K562 (cell line): Measurements from ENCODE around the gene PACS2. TPM values are rescaled to one million over a fixed set of nuclear protein-coding genes. Genes with fewer than 3 reads are reported as not detected.

Experiments
- ATAC-seq: fragments of 200-7000 bp; cut with Tn5 transposase; 3 replicates; pipeline ENCODE4 v1.9.1; 2020; ENCODE audit warnings: moderate library complexity
- BruUV-seq: library from RNA; stranded (reverse); fragments of 400-500 nt; replicated peaks from 2 replicates; lab custom pipeline; 2021; lab: Mats Ljungman, UMichigan
- CTCF ChIA-PET: fragments of 300-600 bp; formaldehyde crosslinking; extraction: SDS; loops from one replicate; lab custom pipeline; 2021; ENCODE audit warnings: low intra/inter-chr PET ratio; lab: Yijun Ruan, JAX
- POLR2A ChIA-PET: fragments of 300-600, 350-650 bp; sonication (Branson Sonifier 250); formaldehyde crosslinking; extraction: SDS; loops from one replicate; lab custom pipeline; 2021; ENCODE audit warnings: antibody characterized with exemption, inconsistent platforms; lab: Yijun Ruan, JAX
- DNase-seq, 4 experiments: peaks; one replicate each; pipeline versions ENCODE4 v3.0.0 to v3.0.0-alpha.2; 2011 to 2018; ENCODE audit warnings: low spot score in 3 of 4, mixed read lengths in 3 of 4; ENCODE audit errors: extremely low read depth in 1 of 4
- FAIRE-seq: peaks from 2 replicates; lab custom pipeline; 2011; peaks lifted over from hg19 to GRCh38; lab: Jason Lieb, UNC
- H2AFZ ChIP-seq: 2 replicates; pipeline ENCODE4 v1.6.0; 2011; ENCODE audit warnings: low read depth, low read length, control low read depth, inconsistent platforms
- H3K27ac ChIP-seq: fragments of 200-600 bp; 3 replicates; pipeline ENCODE4 v1.8.0; 2011; ENCODE audit warnings: low read depth, mild to moderate bottlenecking, control low read depth, inconsistent platforms, low read length, moderate library complexity, mixed read lengths; ENCODE audit errors: extremely low read depth
- H3K27me3 ChIP-seq, 2 experiments: fragments of 300-600 bp in 1 of 2; 2 replicates in 1 of 2; 3 replicates in 1 of 2; pipeline versions ENCODE4 v1.6.0 to v1.8.0; 2011; ENCODE audit warnings: inconsistent platforms in 2 of 2, low read length in 2 of 2, mild to moderate bottlenecking in 1 of 2, mixed read lengths in 1 of 2, moderate library complexity in 1 of 2; ENCODE audit not compliant: control insufficient read depth in 2 of 2, insufficient read depth in 2 of 2
- H3K36me3 ChIP-seq: fragments of 300-600 bp; 3 replicates; pipeline ENCODE4 v1.8.0; 2011; ENCODE audit warnings: mild to moderate bottlenecking, low read length, inconsistent platforms; ENCODE audit not compliant: control insufficient read depth, insufficient read depth
- H3K4me1 ChIP-seq, 2 experiments: fragments of 200-600 bp in 1 of 2; replicated peaks in 1 of 2; 2 replicates in 1 of 2; 3 replicates in 1 of 2; pipeline versions ENCODE4 v1.5.1 to v1.8.0; 2011; ENCODE audit warnings: inconsistent platforms in 2 of 2, low read length in 2 of 2, mild to moderate bottlenecking in 1 of 2, mixed read lengths in 1 of 2, moderate library complexity in 1 of 2; ENCODE audit not compliant: control insufficient read depth in 2 of 2, insufficient read depth in 2 of 2
- H3K4me2 ChIP-seq: 2 replicates; pipeline ENCODE4 v1.6.1; 2011; ENCODE audit warnings: low read length, control low read depth, inconsistent platforms, mixed read lengths; ENCODE audit not compliant: insufficient read depth
- H3K4me3 ChIP-seq: fragments of 200-600 bp; sonication (generic), shearing (Covaris generic); 2 replicates; pipeline ENCODE4 v1.5.1; 2016; ENCODE audit warnings: control low read depth, inconsistent platforms
- H3K79me2 ChIP-seq: fragments of 200-600 bp; 3 replicates; pipeline ENCODE4 v1.8.0; 2011; ENCODE audit warnings: low read length, inconsistent platforms; ENCODE audit not compliant: control insufficient read depth, insufficient read depth
- H3K9ac ChIP-seq, 2 experiments: 2 replicates each; pipeline versions ENCODE4 v1.6.0 to v1.6.1; 2011; ENCODE audit warnings: low read depth in 2 of 2, low read length in 2 of 2, control low read depth in 1 of 2, inconsistent platforms in 1 of 2, mild to moderate bottlenecking in 1 of 2, mixed read lengths in 1 of 2; ENCODE audit not compliant: insufficient read depth in 1 of 2
- H3K9me1 ChIP-seq: one replicate; pipeline ENCODE4 v1.6.0; 2011; ENCODE audit warnings: inconsistent platforms, mild to moderate bottlenecking, low read length, moderate library complexity; ENCODE audit not compliant: control insufficient read depth, insufficient read depth
- H3K9me3 ChIP-seq: replicated peaks from 2 replicates; pipeline ENCODE4 v1.5.1; 2011; ENCODE audit warnings: low read depth, low read length, inconsistent platforms; ENCODE audit not compliant: control insufficient read depth, insufficient read depth
- H4K20me1 ChIP-seq: replicated peaks from 2 replicates; pipeline ENCODE4 v1.6.1; 2011; ENCODE audit warnings: low read length, inconsistent platforms, mixed read lengths; ENCODE audit not compliant: control insufficient read depth, insufficient read depth
- C11orf30 ChIP-seq: fragments of 450-650 bp; IDR thresholded peaks from 2 replicates; pipeline ENCODE4 v1.6.1; 2016; ENCODE audit warnings: low read depth, mild to moderate bottlenecking
- CAMTA2 ChIP-seq: fragments of 250-450 bp; sonication (Bioruptor Pico); conservative IDR thresholded peaks from 2 replicates; pipeline ENCODE4 v1.5.1; 2022
- HNRNPL ChIP-seq: fragments of 200-400 bp; formaldehyde crosslinking; IDR thresholded peaks from 2 replicates; pipeline ENCODE4 v1.6.1; 2017; ENCODE audit warnings: low read depth, mild to moderate bottlenecking, low read length
- LEF1 ChIP-seq: fragments of 450-650 bp; IDR thresholded peaks from 2 replicates; pipeline ENCODE4 v1.6.1; 2016; ENCODE audit warnings: mild to moderate bottlenecking
- MAFF ChIP-seq: IDR thresholded peaks from 2 replicates; pipeline ENCODE4 v1.6.1; 2012; ENCODE audit warnings: low read length, improper control_type of control experiment
- POLR3A ChIP-seq: IDR thresholded peaks from 2 replicates; pipeline ENCODE4 v1.6.1; 2011; ENCODE audit warnings: borderline replicate concordance, mild to moderate bottlenecking, moderate library complexity; ENCODE audit not compliant: insufficient read length, insufficient read depth; ENCODE audit errors: extremely low read depth
- PTRF ChIP-seq: fragments of 450-650 bp; IDR thresholded peaks from 2 replicates; pipeline ENCODE4 v1.6.1; 2016; ENCODE audit warnings: mild to moderate bottlenecking, missing genetic modification characterization, missing compliant biosample characterization
- SRSF3 ChIP-seq: fragments of 200-400 bp; formaldehyde crosslinking; IDR thresholded peaks from 2 replicates; pipeline ENCODE4 v1.6.1; 2016; ENCODE audit warnings: mild to moderate bottlenecking, low read length, moderate library complexity; ENCODE audit not compliant: insufficient read depth
- ZFP30 ChIP-seq: fragments of 250-450 bp; sonication (Bioruptor Pico); IDR thresholded peaks from 2 replicates; pipeline ENCODE4 v1.8.0; 2022; ENCODE audit warnings: moderate library complexity, mild to moderate bottlenecking, inconsistent platforms, borderline replicate concordance
- ZNF75A ChIP-seq: fragments of 450-650 bp; formaldehyde crosslinking; IDR thresholded peaks from 2 replicates; pipeline ENCODE4 v1.4.0; 2020; ENCODE audit warnings: mild to moderate bottlenecking
- WGBS: fragments of 100-300 bp; shearing (Covaris generic); methylation state at CpG from one replicate; pipeline ENCODE4 v1.1.6; 2016; ENCODE audit warnings: low coverage, mixed read lengths; ENCODE audit not compliant: insufficient coverage; ENCODE audit errors: missing lambda C conversion rate; 5-methylcytosine and 5-hydroxymethylcytosine counted together
- in situ Hi-C: fragments of 300-500 bp; cut with MboI; formaldehyde crosslinking; loops from 4 replicates; pipeline ENCODE4 v1.15.0; 2018; ENCODE audit warnings: inconsistent platforms, mixed read lengths
- intact Hi-C: fragments of 100-400 bp; cut with micrococcal nuclease; formaldehyde crosslinking; loops from 2 replicates; pipeline ENCODE4 v1.14.2; 2022
- polyA plus RNA-seq, 8 experiments: library from polyadenylated mRNA; depleted of rRNA in 4 of 8; stranded (reverse) in 5 of 8; unstranded in 3 of 8; fragments of >200 nt; fragmentation: Nextera tagmentation in 2 of 8; fragmentation: Illumina TruSeq in 1 of 8; extraction: Ambion mirVana in 2 of 8; extraction: Trizol in 1 of 8; gene quantifications; 2 replicates each; pipeline versions ENCODE4 v1.2.1 to v1.2.3, GENCODE V29; 2011 to 2014; ENCODE audit warnings: inconsistent platforms in 1 of 8, missing spikeins in 1 of 8
- total RNA-seq, 7 experiments: library from RNA; depleted of rRNA in 6 of 7; stranded (reverse); fragments of >200 nt in 6 of 7; fragmentation: Illumina TruSeq in 2 of 7; extraction: Trizol in 2 of 7; gene quantifications; 2 replicates each; pipeline versions ENCODE4 v1.2.1 to v1.2.3, GENCODE V29; 2011 to 2021; ENCODE audit warnings: low replicate concordance in 1 of 7

The PACS2 gene
- total and polyA plus RNA-seq, 9 of the 15 experiments (the other 6 are each of a cell fraction or from before 2014, with no cell fraction given): 0.11 to 20.8 (median 9.9) TPM

DNA sequence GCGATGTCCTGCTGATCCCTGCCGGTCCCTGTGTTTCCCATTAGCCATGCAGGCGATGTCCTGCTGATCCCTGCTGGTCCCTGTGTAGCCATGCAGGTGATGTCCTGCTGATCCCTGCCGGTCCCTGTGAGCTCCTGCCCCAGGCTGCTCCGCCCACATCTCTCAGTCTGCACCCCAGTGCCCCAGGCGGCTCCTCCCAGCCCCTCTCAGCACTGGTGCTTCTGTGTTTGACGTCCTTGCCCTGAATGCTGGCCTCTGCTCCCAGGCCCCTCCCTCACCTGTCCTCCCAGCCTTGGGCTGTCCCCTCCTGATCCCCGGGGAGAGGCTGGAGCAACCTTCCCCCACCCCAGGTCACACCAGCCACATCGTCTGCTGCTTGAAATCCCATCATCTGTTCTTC, 42.4 kb downstream of the PACS2 start:
- 49% methylated on average over 5 of the region's 9 CpGs for WGBS
- Histone ChIP-seq H3K79me2 (no peaks in the 10 kb centered on the region), H3K4me2 (no peak overlapping the region), H3K9me3 (no peaks in the 10 kb centered on the region), H2AFZ (no peak overlapping the region), H3K4me1 (peaks cover 2 to 12% of the 10 kb centered on the region in 2 experiments; a peak in 4 of 5 replicates), H3K27ac (no peak overlapping the region), H3K27me3 (no peaks in the 10 kb centered on the region), H3K36me3 (no peaks in the 10 kb centered on the region), H3K9me1 (no peaks in the 10 kb centered on the region), H4K20me1 (no peaks in the 10 kb centered on the region), H3K4me3 (no peak overlapping the region), H3K9ac (no peak overlapping the region; a peak in 1 of 4 replicates)
- ATAC-seq: no peak
- BruUV-seq: no TSS peak
- intact Hi-C loops (no loop called here), in situ Hi-C loops (loop anchor here (10.0 kb wide), 1 partner anchor 262 kb away; no protein-coding TSS in a partner anchor)
- POLR2A ChIA-PET: no interaction called here
- DNase-seq: no peak
- CTCF ChIA-PET: no interaction called here
- FAIRE-seq: no peak
- TF ChIP-seq SRSF3 (no peak), LEF1 (no peak), ZNF75A (CRISPR knock-in tag) (no peak), PTRF (tag) (no peak), HNRNPL (no peak), MAFF (no peak), POLR3A (no peak), CAMTA2 (no peak), C11orf30 (no peak), ZFP30 (CRISPR knock-in tag) (no peak)
